Smooth muscle cell (in vitro differentiated cells): ENCODE measurements around the gene CLSTN3. TPM values are rescaled to one million over a fixed set of nuclear protein-coding genes. Genes with fewer than 3 reads are reported as not detected.
"Not testable (repeated sequence)": the region's sequence is repeated elsewhere in the genome, so short reads cannot be mapped to it uniquely, and the experiment has no call there.

Experiments
- DNase-seq: peaks from one replicate; lab custom pipeline; 2025; ENCODE audit not compliant: unreplicated experiment; lab: John Stamatoyannopoulos, UW
- H2AFZ ChIP-seq: fragments of 200-600 bp; sonication (generic); 2 replicates; pipeline ENCODE4 v1.6.0; 2016; ENCODE audit warnings: antibody characterized with exemption, low read depth, mild to moderate bottlenecking
- H3F3A ChIP-seq: fragments of 200-600 bp; sonication (generic); 2 replicates; pipeline ENCODE4 v1.6.0; 2017; ENCODE audit warnings: antibody characterized with exemption, low read depth
- H3K27ac ChIP-seq: fragments of 200-600 bp; sonication (generic); 2 replicates; pipeline ENCODE4 v1.5.1; 2016; ENCODE audit warnings: low read depth, mild to moderate bottlenecking
- H3K27me3 ChIP-seq: fragments of 200-600 bp; sonication (generic); 2 replicates; pipeline ENCODE4 v1.6.1; 2016; ENCODE audit warnings: low read depth, mild to moderate bottlenecking
- H3K36me3 ChIP-seq: fragments of 200-600 bp; sonication (generic); 2 replicates; pipeline ENCODE4 v1.5.1; 2016; ENCODE audit warnings: low read depth
- H3K4me1 ChIP-seq: fragments of 200-600 bp; sonication (generic); 2 replicates; pipeline ENCODE4 v1.5.1; 2016; ENCODE audit warnings: low read depth
- H3K4me2 ChIP-seq: fragments of 200-600 bp; sonication (generic); 2 replicates; pipeline ENCODE4 v1.6.0; 2016; ENCODE audit warnings: mild to moderate bottlenecking
- H3K4me3 ChIP-seq: fragments of 200-600 bp; sonication (generic); 2 replicates; pipeline ENCODE4 v1.5.1; 2016; ENCODE audit warnings: mild to moderate bottlenecking
- H3K79me2 ChIP-seq: fragments of 200-600 bp; sonication (generic); 2 replicates; pipeline ENCODE4 v1.6.0; 2016; ENCODE audit warnings: low read depth, mild to moderate bottlenecking
- H3K9ac ChIP-seq: fragments of 200-600 bp; sonication (generic); 2 replicates; pipeline ENCODE4 v1.6.0; 2016; ENCODE audit warnings: low read depth
- H3K9me3 ChIP-seq: fragments of 200-600 bp; sonication (generic); replicated peaks from 2 replicates; pipeline ENCODE4 v1.5.1; 2016; ENCODE audit warnings: low read depth
- H4K20me1 ChIP-seq: fragments of 200-600 bp; sonication (generic); 2 replicates; pipeline ENCODE4 v1.6.0; 2016; ENCODE audit warnings: low read depth
- CTCF ChIP-seq: fragments of 200-600 bp; sonication (generic); IDR thresholded peaks from 2 replicates; pipeline ENCODE4 v1.5.1; 2017; ENCODE audit warnings: borderline replicate concordance, mild to moderate bottlenecking, antibody characterized with exemption; ENCODE audit not compliant: insufficient read depth, poor library complexity, severe bottlenecking
- WGBS: methylation state at CpG from one replicate; pipeline ENCODE4 v1.1.7; 2016; ENCODE audit warnings: low lambda C conversion rate; 5-methylcytosine and 5-hydroxymethylcytosine counted together
- polyA plus RNA-seq: library from polyadenylated mRNA; unstranded; fragments of >200 nt; fragmentation: Nextera tagmentation; extraction: Ambion mirVana; gene quantifications from 2 replicates; pipeline ENCODE4 v1.2.1, GENCODE V29; 2016
- total RNA-seq: library from RNA; depleted of rRNA; stranded (reverse); fragments of >200 nt; gene quantifications from 2 replicates; pipeline ENCODE4 v1.2.3, GENCODE V29; 2014

Gene CLSTN3
- total and polyA plus RNA-seq, 2 experiments from 2014 or later, result 12.4 to 51.0 TPM

- Histone ChIP-seq H3K4me2 (no peak overlapping the region), H3K27me3 (no peaks in the 10 kb centered on the region), H2AFZ (no peak overlapping the region), H3K4me3 (no peak overlapping the region), H3K9me3 (no peaks in the 10 kb centered on the region), H3K79me2 (peaks cover 6% of the 10 kb centered on the region), H3K9ac (no peak overlapping the region), H4K20me1 (peaks cover 9% of the 10 kb centered on the region), H3K27ac (no peak overlapping the region), H3K4me1 (no peaks in the 10 kb centered on the region), H3F3A (no peaks in the 10 kb centered on the region), H3K36me3 (no peaks in the 10 kb centered on the region)
- TF ChIP-seq CTCF, result no peak
- 95% methylated on average over 10 of the region's 10 CpGs for WGBS
- no peak for DNase-seq
Measured at GRCh38 chr12:7101694-7102131, 28.5 kb upstream of the CLSTN3 start.

- no peaks in the 10 kb centered on the region for H3K27me3 ChIP-seq
- H2AFZ ChIP-seq, result no peak overlapping the region
- H3K4me1 ChIP-seq, result no peaks in the 10 kb centered on the region
- no peak overlapping the region for H3K4me2 ChIP-seq
- DNase-seq, result no peak
- TF ChIP-seq CTCF, result no peak
- H4K20me1 ChIP-seq, result peaks cover 9% of the 10 kb centered on the region
- no peaks in the 10 kb centered on the region for H3K9me3 ChIP-seq
- H3F3A ChIP-seq, result no peaks in the 10 kb centered on the region
- 93% methylated on average over 3 of the region's 3 CpGs for whole genome bisulfite sequencing
- H3K4me3 ChIP-seq, result no peak overlapping the region
- no peak overlapping the region for H3K9ac ChIP-seq
- H3K36me3 ChIP-seq, result no peaks in the 10 kb centered on the region
- H3K79me2 ChIP-seq, result peaks cover 14% of the 10 kb centered on the region
- no peak overlapping the region for H3K27ac ChIP-seq
Measured at GRCh38 chr12:7102582-7102981, 27.6 kb upstream of the CLSTN3 start.

GRCh38 chr12:7103837-7104584, 26.2 kb upstream of the CLSTN3 start:
- no peak overlapping the region for H3K27ac ChIP-seq
- peaks cover 14% of the 10 kb centered on the region for H3K79me2 ChIP-seq
- no peak overlapping the region for H2AFZ ChIP-seq
- no peaks in the 10 kb centered on the region for H3K4me1 ChIP-seq
- no peak for TF ChIP-seq CTCF
- peaks cover 9% of the 10 kb centered on the region for H4K20me1 ChIP-seq
- WGBS, result 97% methylated on average over 14 of the region's 14 CpGs
- DNase-seq, result no peak
- H3F3A ChIP-seq, result no peaks in the 10 kb centered on the region
- no peaks in the 10 kb centered on the region for H3K27me3 ChIP-seq
- H3K9me3 ChIP-seq, result no peaks in the 10 kb centered on the region
- no peak overlapping the region for H3K9ac ChIP-seq
- no peak overlapping the region for H3K4me2 ChIP-seq
- no peak overlapping the region for H3K4me3 ChIP-seq
- H3K36me3 ChIP-seq, result no peaks in the 10 kb centered on the region

GRCh38 chr12:7106082-7106481, 24.1 kb upstream of the CLSTN3 start:
- 83% methylated on average over 1 of the region's 1 CpG for WGBS
- H3K4me2 ChIP-seq, result no peak overlapping the region
- H3K36me3 ChIP-seq, result no peaks in the 10 kb centered on the region
- H3K9me3 ChIP-seq, result no peaks in the 10 kb centered on the region
- no peaks in the 10 kb centered on the region for H3K27me3 ChIP-seq
- no peak overlapping the region for H3K4me3 ChIP-seq
- H4K20me1 ChIP-seq, result peaks cover 9% of the 10 kb centered on the region
- H3K79me2 ChIP-seq, result peaks cover 14% of the 10 kb centered on the region
- H3F3A ChIP-seq, result no peaks in the 10 kb centered on the region
- DNase-seq, result no peak
- no peak overlapping the region for H3K27ac ChIP-seq
- TF ChIP-seq CTCF, result no peak
- H3K4me1 ChIP-seq, result no peaks in the 10 kb centered on the region
- H3K9ac ChIP-seq, result no peak overlapping the region
- no peak overlapping the region for H2AFZ ChIP-seq

- not testable (repeated sequence) for H4K20me1 ChIP-seq, H3F3A ChIP-seq, DNase-seq, H3K9me3 ChIP-seq, H3K36me3 ChIP-seq, H3K27me3 ChIP-seq, H3K27ac ChIP-seq, H3K4me1 ChIP-seq, H3K4me2 ChIP-seq, H2AFZ ChIP-seq, H3K9ac ChIP-seq
- Histone ChIP-seq H3K4me3 (peak overlapping the region; percentile 83), H3K79me2 (peaks cover 14% of the 10 kb centered on the region)
- WGBS, result 98% methylated on average over 5 of the region's 5 CpGs
Measured at GRCh38 chr12:7107181-7107580, 23.0 kb upstream of the CLSTN3 start.
